Inflammatory macrophage treated with lipopolysaccharide for 1 hour (primary cell): ENCODE results near the gene TSPOAP1.
A peak's percentile ranks its signal among the peaks of the same experiment; 100 is the strongest.

Source experiments
- DNase-seq, 2 donors: peaks; one replicate each; pipeline ENCODE4 v3.0.0-alpha.2; 2020 to 2022

Gene TSPOAP1, protein sequence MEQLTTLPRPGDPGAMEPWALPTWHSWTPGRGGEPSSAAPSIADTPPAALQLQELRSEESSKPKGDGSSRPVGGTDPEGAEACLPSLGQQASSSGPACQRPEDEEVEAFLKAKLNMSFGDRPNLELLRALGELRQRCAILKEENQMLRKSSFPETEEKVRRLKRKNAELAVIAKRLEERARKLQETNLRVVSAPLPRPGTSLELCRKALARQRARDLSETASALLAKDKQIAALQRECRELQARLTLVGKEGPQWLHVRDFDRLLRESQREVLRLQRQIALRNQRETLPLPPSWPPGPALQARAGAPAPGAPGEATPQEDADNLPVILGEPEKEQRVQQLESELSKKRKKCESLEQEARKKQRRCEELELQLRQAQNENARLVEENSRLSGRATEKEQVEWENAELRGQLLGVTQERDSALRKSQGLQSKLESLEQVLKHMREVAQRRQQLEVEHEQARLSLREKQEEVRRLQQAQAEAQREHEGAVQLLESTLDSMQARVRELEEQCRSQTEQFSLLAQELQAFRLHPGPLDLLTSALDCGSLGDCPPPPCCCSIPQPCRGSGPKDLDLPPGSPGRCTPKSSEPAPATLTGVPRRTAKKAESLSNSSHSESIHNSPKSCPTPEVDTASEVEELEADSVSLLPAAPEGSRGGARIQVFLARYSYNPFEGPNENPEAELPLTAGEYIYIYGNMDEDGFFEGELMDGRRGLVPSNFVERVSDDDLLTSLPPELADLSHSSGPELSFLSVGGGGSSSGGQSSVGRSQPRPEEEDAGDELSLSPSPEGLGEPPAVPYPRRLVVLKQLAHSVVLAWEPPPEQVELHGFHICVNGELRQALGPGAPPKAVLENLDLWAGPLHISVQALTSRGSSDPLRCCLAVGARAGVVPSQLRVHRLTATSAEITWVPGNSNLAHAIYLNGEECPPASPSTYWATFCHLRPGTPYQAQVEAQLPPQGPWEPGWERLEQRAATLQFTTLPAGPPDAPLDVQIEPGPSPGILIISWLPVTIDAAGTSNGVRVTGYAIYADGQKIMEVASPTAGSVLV (N-terminal part only)

DNA sequence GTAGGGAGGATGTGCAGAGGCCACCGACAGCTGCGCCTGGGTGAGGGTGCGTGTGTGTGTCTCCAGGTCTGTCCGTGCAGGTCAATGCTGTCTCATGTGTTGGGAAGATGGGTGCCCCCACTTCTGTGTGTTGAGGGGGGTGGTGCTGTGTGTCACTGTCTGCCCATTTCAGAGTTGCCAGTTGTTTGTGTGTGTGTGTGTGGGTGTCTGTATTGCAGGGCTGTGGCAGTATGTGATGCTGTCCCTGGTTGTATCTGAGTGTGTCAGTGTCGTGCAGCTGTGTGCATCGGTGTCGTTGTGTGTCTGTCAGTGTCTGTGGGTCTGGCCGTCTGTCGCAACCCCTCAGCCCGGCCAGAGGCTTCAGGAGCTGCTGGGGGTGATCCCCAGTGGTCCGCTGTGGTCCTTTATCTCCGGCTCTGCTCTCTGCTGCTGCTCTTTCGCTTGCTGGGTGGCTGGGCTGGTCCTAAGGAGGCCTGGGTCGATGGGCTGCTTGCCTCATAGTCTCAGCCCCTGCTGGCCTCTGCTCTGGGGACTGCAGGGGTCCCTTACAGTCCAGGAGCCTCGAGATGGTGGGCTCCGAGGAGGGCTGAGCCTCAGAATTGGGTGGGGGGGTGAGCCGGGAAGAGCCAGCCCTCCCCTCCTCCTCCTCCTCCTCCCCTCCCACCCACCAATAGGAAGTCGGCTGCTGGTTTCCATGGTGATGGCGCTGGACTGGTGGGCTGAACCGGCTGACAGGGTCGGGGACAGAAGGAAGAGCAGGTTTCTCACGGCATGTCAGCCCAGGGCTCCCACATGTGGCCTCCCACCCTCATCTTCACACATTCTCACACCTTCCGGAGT lies at the start of gene TSPOAP1:
Gene TSPOAP1 (minus strand): TSS at position 601 of the 840 bp plus-strand sequence. CDS start 875 bp downstream, outside the sequence.
- peak; percentile 45 to 65 for DNase-seq

GRCh38 chr17:58377661-58378060 lies 49.1 kb upstream of the TSPOAP1 start:
- DNase-seq = no peak

DNA sequence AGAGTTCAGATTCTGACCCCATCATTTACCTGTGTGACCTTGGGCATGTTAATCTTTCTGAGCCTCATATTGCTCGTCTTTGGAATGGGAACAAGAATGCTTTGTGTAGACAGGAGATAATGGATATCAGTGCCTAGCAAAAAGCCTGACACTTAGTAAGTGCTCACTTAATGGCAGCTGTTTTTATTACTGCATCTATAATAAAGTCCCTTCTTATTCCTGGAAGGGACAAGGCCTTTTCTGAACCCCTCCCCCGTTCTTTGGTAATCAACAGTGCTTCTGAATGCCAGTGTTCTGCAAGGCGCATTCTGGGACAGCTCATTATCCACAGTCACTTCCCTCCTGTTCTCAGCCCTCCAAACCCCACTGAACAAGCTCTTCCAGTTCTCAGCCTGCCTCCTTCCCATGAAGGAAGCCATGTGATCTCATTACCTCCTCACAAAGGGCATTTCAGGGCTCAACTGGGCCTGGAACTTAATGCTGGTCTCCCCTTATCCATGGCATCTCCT lies 48.6 kb upstream of the TSPOAP1 start:
- DNase-seq = peak; percentile 25 to 29

DNA sequence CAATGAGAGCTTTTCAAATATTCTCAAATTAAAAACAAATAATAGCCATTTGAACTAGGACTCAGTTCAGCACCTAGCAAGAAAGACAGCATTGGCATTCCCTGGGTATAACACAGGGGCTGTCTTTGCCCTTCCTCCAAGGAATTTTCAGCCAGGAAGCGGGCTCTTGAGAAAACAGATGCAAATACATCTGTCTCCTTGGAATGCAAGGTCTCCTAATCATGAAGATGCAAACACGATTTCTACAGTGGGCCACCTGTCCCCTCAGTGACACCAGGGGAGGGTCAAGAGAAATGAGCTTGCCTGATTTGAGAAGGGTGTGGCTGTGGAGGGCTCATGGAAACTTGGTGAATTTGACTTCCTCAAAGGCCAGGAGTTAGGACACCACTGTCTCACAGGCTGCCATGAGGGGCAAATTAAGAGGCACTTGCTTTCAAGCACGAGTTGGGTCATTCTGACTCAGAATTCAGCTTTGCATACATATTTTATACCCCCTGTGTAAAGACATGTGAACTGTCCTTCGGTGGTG lies 47.9 kb upstream of the TSPOAP1 start:
- peak; percentile 61 to 67 for DNase-seq

DNA sequence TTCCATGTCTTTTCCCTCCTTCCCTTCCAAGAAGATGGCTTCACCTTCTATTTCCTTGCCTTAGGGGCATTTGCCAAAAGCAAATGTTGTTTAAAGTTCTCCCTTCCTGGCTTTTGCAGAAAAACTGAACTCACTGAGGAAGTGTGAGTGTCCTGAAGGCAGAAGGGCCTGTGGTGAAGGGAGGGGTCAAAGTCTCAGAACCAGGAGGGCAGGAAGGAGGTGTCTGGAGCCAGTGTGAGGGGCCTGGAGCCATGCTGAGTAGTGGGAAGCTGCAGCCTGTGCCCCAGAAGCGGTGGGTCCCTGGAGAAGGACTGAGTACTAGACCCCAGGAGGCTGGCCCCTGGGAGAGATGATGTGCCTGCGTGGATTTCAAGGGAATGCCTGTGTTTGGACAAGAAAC lies 47.2 kb upstream of the TSPOAP1 start:
- DNase-seq = no peak

DNA sequence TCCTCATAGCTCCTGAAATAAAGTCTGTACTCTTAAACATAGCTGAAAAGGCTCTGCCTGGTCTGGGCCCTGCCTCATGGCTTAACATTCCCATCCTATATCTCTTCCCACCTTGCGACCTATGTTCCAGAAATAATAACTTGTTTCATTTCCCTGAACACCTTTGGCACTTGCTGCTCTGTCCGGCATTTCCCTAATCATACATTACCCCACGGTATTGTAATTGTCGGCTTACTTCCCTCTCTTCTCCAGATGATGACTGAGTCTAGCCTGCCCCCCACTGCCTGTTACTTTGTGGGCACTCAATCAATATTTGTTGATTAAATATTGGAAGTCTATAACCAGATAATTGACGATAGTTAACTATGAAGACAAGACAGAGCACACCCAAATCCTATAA lies 46.7 kb upstream of the TSPOAP1 start:
- peak; percentile 19 to 39 for DNase-seq

DNA sequence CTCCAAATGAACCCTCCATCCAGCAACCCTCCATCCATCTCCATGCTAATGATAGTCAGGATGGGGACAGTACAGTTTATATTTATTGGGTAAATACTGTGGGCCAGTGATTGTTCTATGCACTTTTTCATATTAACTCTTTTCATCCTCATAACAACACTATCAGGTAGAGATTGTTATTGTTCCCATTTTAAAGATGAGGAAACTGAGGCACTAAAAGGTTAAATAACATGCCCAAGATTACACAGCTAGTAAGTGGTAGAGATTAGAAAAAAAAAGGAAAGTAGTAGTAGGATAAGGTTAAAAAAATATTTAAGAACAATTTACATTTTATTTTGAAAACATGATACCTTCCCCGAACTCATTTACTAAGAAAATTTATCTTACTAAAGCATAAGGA lies 45.3 kb upstream of the TSPOAP1 start:
- no peak for DNase-seq

DNA sequence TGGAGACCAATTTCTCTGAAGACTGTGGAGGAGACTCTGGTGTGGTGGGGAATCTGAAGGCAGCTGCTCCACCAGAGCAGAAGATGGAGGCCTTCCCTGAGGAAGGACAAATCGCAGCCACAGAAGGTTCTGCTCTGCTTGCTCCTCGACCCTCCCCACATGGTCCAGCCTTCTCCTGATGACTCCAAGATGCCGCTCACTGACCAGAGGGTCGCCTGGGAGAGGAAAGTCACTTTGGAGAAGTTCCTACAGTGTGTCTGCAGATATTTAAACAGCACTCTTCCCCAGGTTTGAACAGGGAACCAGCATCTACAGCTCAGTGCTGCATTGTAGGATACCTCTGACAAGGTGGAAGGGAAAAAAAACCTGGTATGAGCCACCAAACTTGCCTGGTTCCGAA lies 44.4 kb upstream of the TSPOAP1 start:
- no peak for DNase-seq

DNA sequence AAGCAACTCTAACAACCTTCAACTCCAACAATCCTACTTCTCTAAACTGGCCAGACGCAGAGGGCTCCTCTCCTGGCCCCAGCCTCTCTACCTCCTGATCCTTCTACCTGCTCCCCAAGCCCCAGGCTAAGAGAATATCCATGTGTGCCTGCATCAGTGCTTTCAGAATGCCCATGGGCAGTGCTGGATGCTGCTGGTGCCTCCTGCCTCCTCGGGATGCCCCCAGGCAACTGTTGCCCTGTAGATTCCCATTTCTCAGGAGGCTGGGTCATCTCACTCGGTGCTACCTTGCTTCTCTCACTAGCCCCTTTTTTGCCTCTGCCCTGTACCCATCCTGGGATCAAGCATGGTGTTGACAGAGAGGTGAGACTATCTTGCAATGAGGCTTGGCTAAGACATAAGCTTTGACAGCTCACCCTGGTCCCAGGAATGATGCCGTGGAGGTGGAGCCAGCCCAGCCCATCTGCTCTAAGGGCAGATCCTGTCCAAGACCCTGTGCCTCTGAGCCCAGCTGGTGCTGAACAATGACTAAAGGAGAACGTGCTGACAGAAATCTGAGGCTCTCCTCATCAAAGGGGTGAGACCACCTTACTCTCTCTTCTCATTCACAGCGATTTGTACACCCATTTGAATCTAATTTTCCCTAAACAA lies 42.8 kb upstream of the TSPOAP1 start:
- DNase-seq = no peak

- DNase-seq = no peak
Observed at GRCh38 chr17:58370716-58371115, 42.1 kb upstream of the TSPOAP1 start.

GRCh38 chr17:58370309-58370708 lies 41.7 kb upstream of the TSPOAP1 start:
- DNase-seq = no peak

DNA sequence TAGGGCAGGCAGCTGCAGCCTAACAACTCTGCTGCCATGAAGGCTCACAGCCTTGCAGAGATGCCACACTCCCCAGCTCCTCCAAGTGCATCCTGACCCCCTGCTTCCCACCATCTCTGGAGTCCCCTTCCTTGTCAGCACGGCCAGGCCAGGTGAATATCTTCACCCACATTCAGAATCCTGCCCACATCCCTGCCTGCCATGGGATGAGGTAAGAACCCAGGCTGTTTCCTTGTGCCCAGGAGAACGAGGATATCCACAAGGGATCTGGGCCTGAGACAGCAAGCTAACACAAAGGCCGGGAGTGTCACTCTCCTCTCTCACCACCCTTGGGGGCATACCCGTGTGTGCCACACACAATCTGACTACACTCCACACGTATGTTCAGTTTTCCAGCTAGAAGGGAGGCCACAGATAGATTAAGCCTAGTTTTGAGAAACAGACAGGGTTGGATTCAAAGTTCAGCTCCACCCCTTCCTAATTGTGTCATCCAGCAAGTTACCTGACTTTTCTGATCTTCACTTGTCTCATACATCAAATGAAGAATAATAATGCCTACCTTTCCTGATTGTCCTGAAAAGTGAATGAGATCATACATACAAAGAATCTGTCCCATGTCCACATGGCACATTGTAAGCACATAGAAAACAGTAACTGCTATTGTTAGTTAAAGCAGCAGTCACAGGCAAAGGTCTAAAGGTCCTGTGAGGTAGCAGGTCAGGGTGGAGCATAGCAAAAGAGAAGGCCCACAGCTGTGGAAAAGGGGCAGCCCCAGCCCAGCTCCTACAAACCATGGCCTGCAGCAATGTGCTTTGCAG lies 40.8 kb upstream of the TSPOAP1 start:
- no peak for DNase-seq

DNA sequence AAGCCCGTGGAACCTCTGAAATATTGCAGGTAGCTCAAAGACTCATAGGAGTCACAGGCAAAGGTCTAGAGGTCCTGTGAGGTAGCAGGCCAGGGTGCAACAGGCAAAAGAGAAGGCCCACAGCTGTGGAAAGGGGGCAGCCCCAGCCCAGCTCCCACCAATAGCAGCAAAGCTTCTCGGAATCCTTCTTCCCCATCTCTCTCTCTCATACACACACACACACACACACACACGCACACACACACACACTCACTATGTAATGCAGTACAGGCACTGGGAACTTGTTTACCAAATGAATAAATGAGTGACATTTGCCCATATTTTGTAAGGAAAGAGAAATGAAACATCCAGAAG lies 40.2 kb upstream of the TSPOAP1 start:
- no peak for DNase-seq

GRCh38 chr17:58367461-58367860 lies 38.9 kb upstream of the TSPOAP1 start:
- DNase-seq = no peak

GRCh38 chr17:58365980-58366595 lies 37.5 kb upstream of the TSPOAP1 start:
- no peak for DNase-seq

GRCh38 chr17:58365185-58365979 lies 36.8 kb upstream of the TSPOAP1 start:
- no peak for DNase-seq

DNA sequence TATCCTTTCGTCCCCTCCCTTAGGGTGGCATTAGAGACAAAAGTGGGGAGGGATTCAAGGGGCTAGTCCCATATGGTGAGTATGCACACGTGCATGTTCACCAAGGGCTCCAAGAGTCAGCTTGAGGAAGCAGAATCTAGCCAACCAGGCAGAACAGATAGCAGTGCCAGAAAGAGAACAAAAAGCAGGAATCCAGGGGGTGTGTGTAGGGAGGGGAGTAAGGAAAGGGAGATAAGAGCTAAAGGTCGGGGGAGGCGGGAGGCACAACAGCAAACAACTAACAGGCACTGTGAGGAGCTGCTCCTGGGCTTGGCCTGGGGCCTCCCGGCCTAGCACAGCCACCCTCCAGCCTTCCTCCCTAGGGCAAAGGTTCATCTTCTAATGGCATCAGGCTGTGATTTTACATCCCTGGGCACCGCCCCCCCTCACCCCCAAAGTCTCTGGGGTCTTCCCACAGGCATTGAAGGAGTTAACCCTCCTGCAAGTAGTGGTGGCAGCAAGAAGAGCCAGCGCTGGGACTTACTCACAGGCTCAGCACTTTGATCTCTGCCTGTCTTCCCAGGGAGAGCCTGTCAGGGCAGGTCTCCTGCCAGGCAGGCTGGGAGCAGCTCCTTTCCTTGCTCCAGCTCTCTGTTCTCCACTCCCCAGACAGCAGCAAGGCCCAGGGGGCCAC lies 35.8 kb upstream of the TSPOAP1 start:
- DNase-seq = no peak

GRCh38 chr17:58363457-58364185 lies 35.0 kb upstream of the TSPOAP1 start:
- no peak for DNase-seq
